HG02763 (cell line): ENCODE data around the gene ASXL1.

Experiments used
- ATAC-seq: cut with Tn5 transposase; IDR thresholded peaks from one replicate; pipeline ENCODE4 v1.9.1; 2021; ENCODE audit warnings: mild to moderate bottlenecking, moderate library complexity; ENCODE audit not compliant: unreplicated experiment

ASXL1 gene

DNA sequence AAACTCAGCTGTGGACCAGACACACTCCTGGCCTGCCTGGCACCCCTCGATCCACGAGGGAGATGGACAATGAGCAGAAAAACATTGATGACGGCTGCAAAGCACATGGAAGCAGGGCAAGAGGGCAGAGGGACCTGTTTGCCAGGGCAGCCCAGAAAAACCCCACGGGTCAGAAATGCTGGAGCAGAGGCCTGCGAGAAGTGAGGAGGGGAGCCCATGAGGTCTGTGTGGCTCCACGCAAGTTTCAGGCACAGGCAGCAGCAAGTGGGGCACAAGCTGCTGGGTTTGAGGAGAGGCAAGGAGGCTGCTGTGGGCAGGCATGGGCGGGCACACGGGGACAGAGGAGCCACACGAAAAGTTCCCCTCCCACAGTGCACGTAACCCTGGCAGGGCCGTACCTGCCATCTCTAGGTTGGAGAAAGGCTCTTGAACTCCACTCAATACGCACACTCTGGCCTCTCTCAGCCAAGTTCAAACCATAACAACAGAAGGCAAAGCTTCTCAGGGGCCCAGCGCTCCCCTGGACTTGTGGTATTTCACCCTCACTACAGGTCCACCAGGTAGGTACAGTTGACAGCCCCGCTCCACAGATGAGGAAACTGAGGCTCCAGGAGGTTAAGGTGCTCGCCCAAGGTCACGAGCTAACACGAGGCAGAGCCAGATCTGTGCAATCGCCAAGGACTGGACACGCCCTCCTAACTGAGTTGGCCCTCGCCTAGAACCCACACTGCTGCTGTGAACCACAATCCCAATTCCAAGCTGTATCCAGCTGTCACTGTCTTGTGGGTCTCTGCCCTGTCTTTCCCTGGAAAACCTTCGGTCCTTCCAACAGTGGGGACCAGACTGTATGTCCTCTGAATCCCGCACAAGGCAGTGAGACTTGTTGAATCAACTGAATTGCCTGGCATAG lies 118.8 kb downstream of the ASXL1 start:
- no peak for ATAC-seq

DNA sequence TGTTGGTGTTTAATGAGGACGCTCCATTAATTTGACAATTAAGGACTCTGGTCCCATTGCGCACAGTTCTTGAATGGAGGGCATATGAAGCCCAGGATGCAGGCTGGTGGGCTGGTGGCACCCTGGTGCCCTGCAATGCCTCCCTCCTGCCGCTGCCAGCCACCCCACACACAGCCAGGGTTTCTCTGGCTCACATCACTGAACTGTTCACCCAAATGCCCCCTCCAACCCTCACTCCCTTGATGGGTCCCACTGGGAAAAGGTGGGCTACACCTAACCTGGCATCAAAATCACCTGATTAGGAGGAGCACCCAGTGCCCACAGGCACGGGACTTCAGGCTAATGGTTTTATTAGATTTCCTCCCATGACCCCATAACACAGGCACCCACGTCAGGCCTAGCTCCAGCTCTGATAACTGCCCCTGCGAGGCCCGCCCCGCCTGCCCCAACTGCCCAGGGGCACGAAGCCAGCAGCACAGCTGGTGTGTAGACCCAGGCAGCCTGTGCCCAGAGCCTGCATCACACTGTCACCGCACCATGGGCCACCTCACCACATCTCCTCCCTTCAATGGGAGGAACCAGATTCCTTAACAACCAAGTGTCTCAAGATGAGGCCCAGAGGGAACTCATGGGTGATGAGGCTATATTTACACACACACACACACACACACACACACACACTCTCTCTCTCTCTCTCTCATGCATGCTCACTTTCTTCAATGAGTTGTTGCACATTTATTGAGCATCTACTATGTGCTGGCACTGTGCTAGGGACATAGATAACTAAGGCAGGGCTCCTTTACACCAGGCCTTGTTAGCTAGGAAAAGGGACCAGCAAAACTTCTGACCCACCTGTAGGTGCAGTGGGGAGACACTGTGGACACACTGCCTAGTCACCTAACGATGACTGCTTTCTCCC lies 119.7 kb downstream of the ASXL1 start:
- ATAC-seq: no peak

DNA sequence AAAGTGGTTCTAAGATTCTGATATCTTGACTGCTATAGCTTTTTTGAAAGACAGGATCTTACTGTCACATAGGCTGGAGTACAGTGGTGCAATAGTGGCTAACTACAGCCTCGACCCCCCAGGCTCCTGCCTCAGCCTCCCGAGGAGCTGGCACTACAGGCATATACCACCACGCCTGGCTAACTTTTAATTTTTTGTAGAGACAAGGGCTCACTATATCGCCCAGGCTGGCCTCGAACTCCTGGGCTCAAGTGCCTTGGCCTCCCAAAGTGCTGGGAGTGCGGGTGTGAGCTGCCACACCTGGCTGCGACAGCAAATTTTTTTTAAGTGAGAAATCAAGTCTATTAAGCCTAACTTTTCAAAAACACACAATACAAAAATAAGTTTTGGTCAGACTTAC lies 120.4 kb downstream of the ASXL1 start:
- no peak for ATAC-seq

- no peak for ATAC-seq
Observed at GRCh38 chr20:32479012-32479411, 120.9 kb downstream of the ASXL1 start.

DNA sequence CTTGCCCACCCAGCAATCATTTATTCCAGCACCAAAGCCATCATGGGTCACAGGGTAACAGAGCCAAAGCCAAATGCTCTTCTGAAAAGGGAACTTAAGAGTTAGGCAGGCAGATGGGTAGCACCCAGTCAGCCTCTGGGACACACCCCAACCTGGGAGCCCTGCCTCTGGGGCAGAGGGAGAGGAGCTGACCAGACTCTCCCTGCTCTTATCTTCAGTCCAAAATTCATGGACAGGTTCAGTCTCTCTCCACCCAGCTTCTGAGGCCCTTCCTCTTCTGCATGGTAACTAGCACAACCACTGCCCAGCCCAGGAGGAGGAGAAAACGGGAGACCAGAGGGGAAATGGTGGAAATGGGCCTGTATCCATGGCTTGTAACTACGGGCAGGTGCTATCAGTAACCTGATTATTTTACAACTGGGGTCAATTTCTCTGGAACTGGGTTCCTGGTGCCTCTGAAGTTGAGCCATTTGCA lies 121.6 kb downstream of the ASXL1 start:
- ATAC-seq: no peak

- no peak for ATAC-seq
Observed at GRCh38 chr20:32480371-32481241, 122.5 kb downstream of the ASXL1 start.

DNA sequence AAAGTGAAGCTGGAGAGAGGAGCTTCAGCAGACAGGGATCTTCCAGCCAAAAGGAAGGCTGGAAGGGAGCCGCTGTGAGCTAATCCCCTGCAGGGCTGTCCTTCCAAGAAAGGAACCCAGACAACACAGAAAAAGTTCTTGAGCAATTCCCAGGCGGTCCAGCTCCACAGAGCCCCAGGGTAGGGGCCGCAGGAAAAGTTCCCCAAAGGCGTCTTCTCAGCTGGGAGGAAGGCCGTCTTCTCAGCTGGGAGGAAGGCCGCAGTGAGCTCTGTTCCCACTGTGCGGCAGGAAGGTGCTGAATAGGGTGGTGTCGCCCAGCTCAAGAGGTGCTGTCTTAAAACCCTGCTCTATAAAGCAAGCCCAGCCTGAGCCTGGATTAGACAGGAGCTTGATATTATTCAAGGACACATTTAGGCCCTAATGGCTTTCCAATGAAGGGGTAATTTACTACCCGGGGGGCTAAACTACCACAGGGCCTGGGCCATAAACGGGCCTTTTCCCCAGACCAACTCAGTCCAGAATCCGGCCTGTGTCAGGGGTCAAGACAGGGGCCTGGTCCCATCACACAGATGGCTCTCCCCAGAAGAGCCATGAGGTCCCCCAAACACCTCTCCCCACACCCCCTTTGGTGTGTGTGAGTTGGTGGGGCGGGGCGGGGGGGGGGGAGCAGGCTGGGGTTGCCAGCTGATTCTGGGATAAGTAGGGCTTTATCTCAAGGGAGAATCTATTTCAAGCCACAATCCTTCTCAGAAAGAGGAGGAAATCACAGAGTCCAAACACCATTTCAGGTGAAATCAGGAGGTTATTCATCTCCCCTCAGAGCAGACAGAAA lies 123.4 kb downstream of the ASXL1 start:
- no peak for ATAC-seq

DNA sequence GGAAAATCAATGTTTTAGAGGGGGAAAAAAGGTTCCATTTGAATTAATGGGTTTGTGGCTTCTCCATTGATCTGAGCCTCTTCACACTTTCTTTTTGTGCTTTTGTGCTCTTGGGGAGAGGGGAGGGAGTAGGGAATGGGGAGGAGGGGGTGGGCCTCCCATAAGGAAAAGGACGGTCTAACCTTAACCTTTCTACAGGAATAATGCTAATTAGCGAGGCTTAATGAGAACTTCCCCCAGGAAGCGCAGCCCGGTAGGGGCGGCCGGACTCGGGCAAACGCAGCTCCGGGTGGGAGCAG lies 124.0 kb downstream of the ASXL1 start:
- no peak for ATAC-seq

DNA sequence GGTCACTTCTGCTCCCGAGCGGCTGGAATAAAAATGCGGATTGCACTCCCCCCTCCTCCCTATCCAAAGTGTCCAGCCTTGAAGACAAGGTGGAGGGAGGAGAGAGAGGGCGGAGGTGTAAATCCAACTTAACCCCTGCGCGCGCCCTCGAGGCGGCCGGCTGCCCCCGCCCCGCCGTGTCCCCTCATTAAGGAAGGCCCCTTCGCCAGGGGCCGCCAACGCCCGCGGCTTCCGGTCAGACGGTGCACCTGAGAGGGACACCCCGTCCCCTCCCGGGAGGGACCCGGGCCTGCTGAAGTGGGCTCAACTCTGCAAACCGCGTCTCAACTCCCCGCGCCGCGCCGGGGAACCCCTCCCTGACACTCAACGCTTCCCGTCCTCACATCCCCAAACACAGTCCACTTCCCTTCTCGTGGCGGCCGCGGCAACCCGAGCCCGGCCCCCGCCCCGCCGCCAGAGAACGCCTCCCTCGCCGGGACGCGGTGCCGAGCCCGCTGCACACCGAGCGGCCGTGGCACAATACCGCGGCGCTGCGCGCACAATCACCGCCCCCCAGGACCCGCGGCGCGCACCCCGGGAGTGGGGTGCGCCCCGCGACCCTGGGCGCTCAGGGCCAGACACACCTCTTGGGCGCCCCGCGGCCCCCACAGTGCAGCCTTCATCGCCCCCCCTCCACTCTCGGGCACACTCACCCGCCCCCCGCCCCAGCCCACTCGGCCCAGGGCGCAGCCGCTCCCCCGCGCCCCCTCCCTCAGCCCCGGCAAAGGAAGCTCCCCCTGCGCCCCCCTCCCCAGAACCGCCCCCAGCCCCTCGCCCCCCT lies 124.5 kb downstream of the ASXL1 start:
- ATAC-seq: no peak

- no peak for ATAC-seq
Observed at GRCh38 chr20:32483351-32484224, 125.5 kb downstream of the ASXL1 start.

DNA sequence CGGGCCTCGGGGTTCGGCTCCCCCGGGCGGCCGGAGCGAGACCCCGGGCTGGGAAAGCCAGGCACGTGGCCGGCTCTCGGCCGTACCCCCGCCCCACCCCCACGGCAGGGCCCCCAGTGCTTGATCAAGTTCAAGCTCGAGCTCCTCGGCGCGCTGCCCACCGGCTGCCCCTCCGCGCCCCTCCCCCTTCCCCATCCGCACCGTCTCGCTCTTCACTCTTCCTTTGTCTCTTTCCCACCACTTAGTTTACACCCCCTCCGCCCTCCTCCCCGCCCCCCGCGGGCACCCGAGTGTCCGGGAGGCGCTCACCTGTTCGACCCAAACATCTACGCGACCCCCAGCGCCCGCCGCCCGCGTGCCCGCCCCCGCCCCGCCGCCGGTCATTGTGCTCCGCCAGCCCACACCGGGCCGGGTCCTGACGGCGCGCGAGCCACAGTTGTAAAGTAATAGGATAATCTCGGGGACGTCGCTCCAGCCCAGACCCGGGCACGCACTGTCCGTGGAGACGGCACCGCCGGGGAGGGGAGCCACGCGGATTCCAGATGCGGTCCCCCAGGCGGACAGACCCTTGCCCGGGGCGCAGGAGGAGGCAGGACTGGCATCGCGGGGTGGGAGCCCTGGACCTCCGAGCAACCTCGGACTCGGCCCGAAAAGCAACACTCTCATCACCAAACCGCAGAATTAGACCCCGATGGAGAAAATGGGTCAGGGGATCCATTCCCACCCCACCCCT lies 126.3 kb downstream of the ASXL1 start:
- no peak for ATAC-seq

DNA sequence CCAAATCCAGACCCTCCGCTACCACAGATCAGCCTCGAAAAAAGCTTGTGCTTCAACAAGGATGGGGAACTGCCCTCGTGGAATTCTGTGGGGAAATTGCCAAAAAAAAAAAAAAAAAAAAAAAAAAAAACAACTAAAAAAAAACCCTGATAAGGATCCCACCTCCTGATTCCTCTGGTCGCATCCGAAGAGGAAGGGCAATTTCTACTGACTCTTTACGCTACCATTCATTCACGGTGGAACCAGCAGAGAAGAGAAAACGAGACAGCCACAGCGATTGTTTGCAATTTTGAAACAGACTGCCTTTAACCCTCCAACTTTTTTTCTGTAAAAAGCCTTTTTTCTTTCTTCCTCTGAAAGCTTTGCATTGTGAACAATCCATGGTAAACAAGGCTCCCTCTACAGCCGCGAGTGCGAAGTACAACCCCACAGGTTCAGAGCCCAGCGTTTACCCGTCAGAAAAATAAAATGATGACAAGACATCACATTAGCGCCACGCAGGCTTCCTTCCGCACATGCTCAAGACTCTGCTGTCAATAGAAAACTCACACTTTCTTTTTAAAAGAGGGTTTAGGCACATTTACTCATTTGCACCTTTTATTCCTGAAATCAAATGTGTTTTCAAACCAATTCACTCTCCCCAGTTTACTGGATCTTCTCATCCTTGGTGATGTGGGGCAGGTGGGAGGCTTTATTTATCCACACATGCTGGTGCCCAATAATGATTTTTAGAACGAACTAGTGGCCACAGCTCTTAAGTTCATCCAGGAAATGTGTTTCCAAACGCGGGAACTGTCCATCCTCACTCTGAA lies 127.0 kb downstream of the ASXL1 start:
- no peak for ATAC-seq

DNA sequence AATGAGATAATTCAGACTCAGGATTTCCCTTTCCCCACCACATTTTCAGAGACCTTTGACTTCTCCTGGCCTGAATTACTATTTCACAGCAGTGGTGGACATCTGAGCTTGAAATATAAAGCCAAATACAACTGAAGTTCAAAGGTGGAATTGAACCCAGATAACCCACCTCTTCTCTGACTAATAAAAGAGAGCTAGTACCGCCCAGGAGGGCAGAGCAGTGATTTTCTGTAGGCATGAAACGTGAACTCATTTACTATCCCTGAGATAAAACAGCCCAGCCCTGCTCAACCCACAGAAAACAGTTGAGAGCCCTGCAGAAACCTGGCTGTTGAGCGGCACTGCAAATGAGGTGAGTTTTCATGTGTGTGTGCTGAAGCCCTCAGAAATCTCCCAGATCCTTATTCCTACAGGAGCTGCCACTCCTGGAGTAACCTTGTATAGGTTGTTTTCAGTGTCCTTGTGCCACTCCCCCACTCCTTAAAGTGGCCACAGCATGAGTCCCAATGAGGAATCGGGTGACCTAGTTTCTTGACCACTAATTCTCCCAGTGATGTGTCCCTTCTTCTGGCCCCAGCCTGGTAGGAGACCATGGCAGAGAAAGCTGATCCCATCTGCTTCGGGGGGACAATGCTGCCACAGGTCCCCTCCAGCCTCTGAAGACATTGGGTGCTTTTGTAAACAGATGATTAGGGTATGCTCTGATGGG lies 127.8 kb downstream of the ASXL1 start:
- ATAC-seq: no peak

DNA sequence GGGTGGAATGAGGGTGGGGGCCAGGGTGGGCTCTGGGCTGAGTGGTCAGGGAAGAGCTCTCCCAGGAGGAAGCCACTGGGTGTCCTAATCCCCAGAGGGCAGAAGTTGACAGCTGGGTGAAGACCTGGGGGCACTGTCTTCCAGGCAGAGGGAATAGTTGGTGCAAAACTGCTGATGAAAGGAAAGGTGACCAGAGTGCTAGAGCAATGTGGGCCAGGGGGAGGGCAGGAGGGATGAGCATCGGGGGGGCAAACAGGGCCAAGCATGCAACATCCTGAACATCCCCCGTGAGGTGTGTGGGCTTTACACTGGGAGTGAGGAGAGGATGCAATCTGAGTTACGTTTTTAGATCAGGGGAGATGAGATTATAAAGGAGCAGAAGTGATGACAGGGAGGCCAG lies 129.2 kb downstream of the ASXL1 start:
- no peak for ATAC-seq

- no peak for ATAC-seq
Observed at GRCh38 chr20:32488066-32488838, 130.1 kb downstream of the ASXL1 start.
